H1 (cell line): ENCODE results near the gene RNF157. TPM values are rescaled to one million over a fixed set of nuclear protein-coding genes. Genes with fewer than 3 reads are reported as not detected.

Source experiments
- RAD21 ChIP-seq, 2 experiments: IDR thresholded peaks in 1 of 2; conservative IDR thresholded peaks in 1 of 2; 2 replicates each; pipeline ENCODE4 v1.6.1; 2011; ENCODE audit warnings: low read depth in 2 of 2, low read length in 2 of 2, improper control_type of control experiment in 1 of 2, inconsistent platforms in 1 of 2, mild to moderate bottlenecking in 1 of 2, moderate library complexity in 1 of 2
- SRF ChIP-seq: IDR thresholded peaks from 2 replicates; pipeline ENCODE4 v1.6.1; 2011; ENCODE audit warnings: mild to moderate bottlenecking, low read depth, low read length, moderate library complexity
- polyA plus RNA-seq, 7 experiments: library from polyadenylated mRNA; depleted of rRNA in 3 of 7; stranded (reverse) in 5 of 7; unstranded in 2 of 7; fragments of >200 nt in 5 of 7; fragments of 200-250 nt in 2 of 7; gene quantifications; 1 replicate in 5 of 7; 2 replicates in 1 of 7; 4 replicates in 1 of 7; pipeline versions ENCODE4 v1.2.1 to v1.2.3, GENCODE V29; 2011 to 2013; ENCODE audit warnings: missing spikeins in 2 of 7, mixed read lengths in 2 of 7
- total RNA-seq: library from RNA; stranded (reverse); fragmentation: NEBNext Ultra II Directional; extraction: Animal tissue kit (Norgen Biotek cat#: 25700); gene quantifications from 2 replicates; pipeline ENCODE4 v1.2.1, GENCODE V29; 2021
- TF ChIP-seq, protein P1 (sequence below): fragments of 300-600 bp; sonication (generic); IDR thresholded peaks from 2 replicates; pipeline ENCODE4 v1.7.1; 2012; ENCODE audit warnings: low read length, moderate library complexity, mild to moderate bottlenecking, inconsistent platforms; ENCODE audit not compliant: insufficient replicate concordance
- TF ChIP-seq, protein P2 (sequence below), 3 experiments: IDR thresholded peaks; 1 replicate in 2 of 3; 2 replicates in 1 of 3; pipeline versions ENCODE4 v1.5.1 to v1.6.1; 2011; ENCODE audit warnings: low read length in 3 of 3, mild to moderate bottlenecking in 3 of 3, inconsistent platforms in 2 of 3, low read depth in 1 of 3, moderate library complexity in 1 of 3; ENCODE audit not compliant: insufficient read depth in 1 of 3; ENCODE audit errors: control extremely low read depth in 1 of 3

Gene RNF157
- total and polyA plus RNA-seq, 2 of the 8 experiments (the other 6 are each of a cell fraction or from before 2014, with no cell fraction given), result 13.4 to 16.7 TPM

DNA sequence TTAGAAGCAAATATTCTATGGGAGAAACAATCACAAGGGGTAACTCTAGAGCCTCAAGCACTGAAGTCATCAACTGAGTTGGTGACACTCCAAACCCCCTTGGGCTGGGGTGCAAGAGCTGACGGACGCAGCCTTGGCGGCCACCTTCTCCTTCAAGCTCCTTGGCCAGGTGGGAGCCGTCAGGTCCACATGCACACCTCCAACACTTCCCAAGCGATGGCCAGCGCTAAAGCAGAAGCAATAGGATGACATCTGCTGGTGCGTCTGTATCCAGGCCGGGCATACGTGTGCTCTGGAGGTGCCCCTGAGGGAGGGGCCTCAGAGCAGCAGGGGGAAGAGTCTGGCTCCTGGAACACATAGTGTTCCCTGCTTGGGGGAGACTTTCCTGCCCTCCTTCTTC lies 87.1 kb downstream of the RNF157 start (continued):
- TF ChIP-seq, protein P1, sequence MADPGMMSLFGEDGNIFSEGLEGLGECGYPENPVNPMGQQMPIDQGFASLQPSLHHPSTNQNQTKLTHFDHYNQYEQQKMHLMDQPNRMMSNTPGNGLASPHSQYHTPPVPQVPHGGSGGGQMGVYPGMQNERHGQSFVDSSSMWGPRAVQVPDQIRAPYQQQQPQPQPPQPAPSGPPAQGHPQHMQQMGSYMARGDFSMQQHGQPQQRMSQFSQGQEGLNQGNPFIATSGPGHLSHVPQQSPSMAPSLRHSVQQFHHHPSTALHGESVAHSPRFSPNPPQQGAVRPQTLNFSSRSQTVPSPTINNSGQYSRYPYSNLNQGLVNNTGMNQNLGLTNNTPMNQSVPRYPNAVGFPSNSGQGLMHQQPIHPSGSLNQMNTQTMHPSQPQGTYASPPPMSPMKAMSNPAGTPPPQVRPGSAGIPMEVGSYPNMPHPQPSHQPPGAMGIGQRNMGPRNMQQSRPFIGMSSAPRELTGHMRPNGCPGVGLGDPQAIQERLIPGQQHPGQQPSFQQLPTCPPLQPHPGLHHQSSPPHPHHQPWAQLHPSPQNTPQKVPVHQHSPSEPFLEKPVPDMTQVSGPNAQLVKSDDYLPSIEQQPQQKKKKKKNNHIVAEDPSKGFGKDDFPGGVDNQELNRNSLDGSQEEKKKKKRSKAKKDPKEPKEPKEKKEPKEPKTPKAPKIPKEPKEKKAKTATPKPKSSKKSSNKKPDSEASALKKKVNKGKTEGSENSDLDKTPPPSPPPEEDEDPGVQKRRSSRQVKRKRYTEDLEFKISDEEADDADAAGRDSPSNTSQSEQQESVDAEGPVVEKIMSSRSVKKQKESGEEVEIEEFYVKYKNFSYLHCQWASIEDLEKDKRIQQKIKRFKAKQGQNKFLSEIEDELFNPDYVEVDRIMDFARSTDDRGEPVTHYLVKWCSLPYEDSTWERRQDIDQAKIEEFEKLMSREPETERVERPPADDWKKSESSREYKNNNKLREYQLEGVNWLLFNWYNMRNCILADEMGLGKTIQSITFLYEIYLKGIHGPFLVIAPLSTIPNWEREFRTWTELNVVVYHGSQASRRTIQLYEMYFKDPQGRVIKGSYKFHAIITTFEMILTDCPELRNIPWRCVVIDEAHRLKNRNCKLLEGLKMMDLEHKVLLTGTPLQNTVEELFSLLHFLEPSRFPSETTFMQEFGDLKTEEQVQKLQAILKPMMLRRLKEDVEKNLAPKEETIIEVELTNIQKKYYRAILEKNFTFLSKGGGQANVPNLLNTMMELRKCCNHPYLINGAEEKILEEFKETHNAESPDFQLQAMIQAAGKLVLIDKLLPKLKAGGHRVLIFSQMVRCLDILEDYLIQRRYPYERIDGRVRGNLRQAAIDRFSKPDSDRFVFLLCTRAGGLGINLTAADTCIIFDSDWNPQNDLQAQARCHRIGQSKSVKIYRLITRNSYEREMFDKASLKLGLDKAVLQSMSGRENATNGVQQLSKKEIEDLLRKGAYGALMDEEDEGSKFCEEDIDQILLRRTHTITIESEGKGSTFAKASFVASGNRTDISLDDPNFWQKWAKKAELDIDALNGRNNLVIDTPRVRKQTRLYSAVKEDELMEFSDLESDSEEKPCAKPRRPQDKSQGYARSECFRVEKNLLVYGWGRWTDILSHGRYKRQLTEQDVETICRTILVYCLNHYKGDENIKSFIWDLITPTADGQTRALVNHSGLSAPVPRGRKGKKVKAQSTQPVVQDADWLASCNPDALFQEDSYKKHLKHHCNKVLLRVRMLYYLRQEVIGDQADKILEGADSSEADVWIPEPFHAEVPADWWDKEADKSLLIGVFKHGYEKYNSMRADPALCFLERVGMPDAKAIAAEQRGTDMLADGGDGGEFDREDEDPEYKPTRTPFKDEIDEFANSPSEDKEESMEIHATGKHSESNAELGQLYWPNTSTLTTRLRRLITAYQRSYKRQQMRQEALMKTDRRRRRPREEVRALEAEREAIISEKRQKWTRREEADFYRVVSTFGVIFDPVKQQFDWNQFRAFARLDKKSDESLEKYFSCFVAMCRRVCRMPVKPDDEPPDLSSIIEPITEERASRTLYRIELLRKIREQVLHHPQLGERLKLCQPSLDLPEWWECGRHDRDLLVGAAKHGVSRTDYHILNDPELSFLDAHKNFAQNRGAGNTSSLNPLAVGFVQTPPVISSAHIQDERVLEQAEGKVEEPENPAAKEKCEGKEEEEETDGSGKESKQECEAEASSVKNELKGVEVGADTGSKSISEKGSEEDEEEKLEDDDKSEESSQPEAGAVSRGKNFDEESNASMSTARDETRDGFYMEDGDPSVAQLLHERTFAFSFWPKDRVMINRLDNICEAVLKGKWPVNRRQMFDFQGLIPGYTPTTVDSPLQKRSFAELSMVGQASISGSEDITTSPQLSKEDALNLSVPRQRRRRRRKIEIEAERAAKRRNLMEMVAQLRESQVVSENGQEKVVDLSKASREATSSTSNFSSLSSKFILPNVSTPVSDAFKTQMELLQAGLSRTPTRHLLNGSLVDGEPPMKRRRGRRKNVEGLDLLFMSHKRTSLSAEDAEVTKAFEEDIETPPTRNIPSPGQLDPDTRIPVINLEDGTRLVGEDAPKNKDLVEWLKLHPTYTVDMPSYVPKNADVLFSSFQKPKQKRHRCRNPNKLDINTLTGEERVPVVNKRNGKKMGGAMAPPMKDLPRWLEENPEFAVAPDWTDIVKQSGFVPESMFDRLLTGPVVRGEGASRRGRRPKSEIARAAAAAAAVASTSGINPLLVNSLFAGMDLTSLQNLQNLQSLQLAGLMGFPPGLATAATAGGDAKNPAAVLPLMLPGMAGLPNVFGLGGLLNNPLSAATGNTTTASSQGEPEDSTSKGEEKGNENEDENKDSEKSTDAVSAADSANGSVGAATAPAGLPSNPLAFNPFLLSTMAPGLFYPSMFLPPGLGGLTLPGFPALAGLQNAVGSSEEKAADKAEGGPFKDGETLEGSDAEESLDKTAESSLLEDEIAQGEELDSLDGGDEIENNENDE, result no peak
- TF ChIP-seq SRF, result no peak
- TF ChIP-seq, protein P2, sequence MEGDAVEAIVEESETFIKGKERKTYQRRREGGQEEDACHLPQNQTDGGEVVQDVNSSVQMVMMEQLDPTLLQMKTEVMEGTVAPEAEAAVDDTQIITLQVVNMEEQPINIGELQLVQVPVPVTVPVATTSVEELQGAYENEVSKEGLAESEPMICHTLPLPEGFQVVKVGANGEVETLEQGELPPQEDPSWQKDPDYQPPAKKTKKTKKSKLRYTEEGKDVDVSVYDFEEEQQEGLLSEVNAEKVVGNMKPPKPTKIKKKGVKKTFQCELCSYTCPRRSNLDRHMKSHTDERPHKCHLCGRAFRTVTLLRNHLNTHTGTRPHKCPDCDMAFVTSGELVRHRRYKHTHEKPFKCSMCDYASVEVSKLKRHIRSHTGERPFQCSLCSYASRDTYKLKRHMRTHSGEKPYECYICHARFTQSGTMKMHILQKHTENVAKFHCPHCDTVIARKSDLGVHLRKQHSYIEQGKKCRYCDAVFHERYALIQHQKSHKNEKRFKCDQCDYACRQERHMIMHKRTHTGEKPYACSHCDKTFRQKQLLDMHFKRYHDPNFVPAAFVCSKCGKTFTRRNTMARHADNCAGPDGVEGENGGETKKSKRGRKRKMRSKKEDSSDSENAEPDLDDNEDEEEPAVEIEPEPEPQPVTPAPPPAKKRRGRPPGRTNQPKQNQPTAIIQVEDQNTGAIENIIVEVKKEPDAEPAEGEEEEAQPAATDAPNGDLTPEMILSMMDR (IDR thresholded peaks at IDR 0.05; ENCODE audit: control extremely low read depth in 1 of 3, insufficient read depth in 1 of 3, low read depth in 1 of 3, low read length in 3 of 3), result peak in 2 of 3 experiments; percentile 17 to 23; a peak in 3 of 4 replicates
- peak; percentile 13 to 55; a peak in 2 of 4 replicates for TF ChIP-seq RAD21 (IDR thresholded peaks at IDR 0.05 in 1 of 2, conservative IDR thresholded peaks at IDR 0.05 in 1 of 2; ENCODE audit: low read depth in 2 of 2, low read length in 2 of 2)
